H9 (cell line): Measurements from ENCODE around the gene ZSWIM4. TPM values are rescaled to one million over a fixed set of nuclear protein-coding genes. Genes with fewer than 3 reads are reported as not detected.

Source experiments
- DNase-seq: peaks from one replicate; pipeline ENCODE4 v3.0.0-alpha.2; 2017
- H2AFZ ChIP-seq: one replicate; pipeline ENCODE4 v1.6.1; 2013; ENCODE audit warnings: mild to moderate bottlenecking, low read length, control low read depth, moderate library complexity
- H2AK5ac ChIP-seq: 2 replicates; pipeline ENCODE4 v1.6.1; 2013; ENCODE audit warnings: low read length, control low read depth, mixed read lengths; ENCODE audit not compliant: insufficient read length
- H2BK120ac ChIP-seq: one replicate; pipeline ENCODE4 v1.6.1; 2013; ENCODE audit warnings: low read depth, mild to moderate bottlenecking, low read length, control low read depth, inconsistent platforms; ENCODE audit not compliant: poor library complexity, severe bottlenecking
- H2BK12ac ChIP-seq: 2 replicates; pipeline ENCODE4 v1.6.1; 2013; ENCODE audit warnings: low read length, control low read depth, mixed read lengths, low read depth; ENCODE audit not compliant: insufficient read length
- H2BK15ac ChIP-seq: 2 replicates; pipeline ENCODE4 v1.6.1; 2013; ENCODE audit warnings: low read depth, low read length, control low read depth
- H2BK20ac ChIP-seq: one replicate; pipeline ENCODE4 v1.6.1; 2013; ENCODE audit warnings: low read depth, mild to moderate bottlenecking, low read length, control low read depth, inconsistent platforms; ENCODE audit not compliant: poor library complexity, severe bottlenecking
- H2BK5ac ChIP-seq: 2 replicates; pipeline ENCODE4 v1.6.1; 2013; ENCODE audit warnings: low read length, control low read depth, mixed read lengths; ENCODE audit not compliant: insufficient read length
- H3K14ac ChIP-seq: 2 replicates; pipeline ENCODE4 v1.6.1; 2013; ENCODE audit warnings: low read length, control low read depth; ENCODE audit not compliant: insufficient read depth
- H3K18ac ChIP-seq: 2 replicates; pipeline ENCODE4 v1.6.1; 2013; ENCODE audit warnings: low read depth, mild to moderate bottlenecking, mixed read lengths, low read length, control low read depth; ENCODE audit not compliant: insufficient read length
- H3K23ac ChIP-seq: 2 replicates; pipeline ENCODE4 v1.6.1; 2013; ENCODE audit warnings: low read length, control low read depth, mixed read lengths, low read depth; ENCODE audit not compliant: insufficient read length
- H3K23me2 ChIP-seq: 2 replicates; pipeline ENCODE4 v1.6.1; 2013; ENCODE audit warnings: low read depth, mild to moderate bottlenecking, mixed read lengths, low read length, control low read depth; ENCODE audit not compliant: insufficient read length, poor library complexity, severe bottlenecking
- H3K27ac ChIP-seq: 2 replicates; pipeline ENCODE4 v1.5.1; 2013; ENCODE audit warnings: low read length, control low read depth, mixed read lengths, low read depth; ENCODE audit not compliant: insufficient read length
- H3K27me3 ChIP-seq: 2 replicates; pipeline ENCODE4 v1.6.1; 2013; ENCODE audit warnings: low read length, control low read depth, inconsistent platforms; ENCODE audit not compliant: insufficient read depth
- H3K4ac ChIP-seq: 2 replicates; pipeline ENCODE4 v1.6.1; 2013; ENCODE audit warnings: low read depth, mild to moderate bottlenecking, control low read depth, inconsistent platforms, low read length, moderate library complexity
- H3K4me1 ChIP-seq: 2 replicates; pipeline ENCODE4 v1.6.1; 2013; ENCODE audit warnings: low read length, control low read depth, inconsistent platforms; ENCODE audit not compliant: insufficient read depth
- H3K4me2 ChIP-seq: 2 replicates; pipeline ENCODE4 v1.6.1; 2013; ENCODE audit warnings: low read length, control low read depth, mixed read lengths; ENCODE audit not compliant: insufficient read length, insufficient read depth
- H3K56ac ChIP-seq: 2 replicates; pipeline ENCODE4 v1.6.1; 2013; ENCODE audit warnings: low read depth, mild to moderate bottlenecking, mixed read lengths, low read length, control low read depth; ENCODE audit not compliant: insufficient read length
- H3K79me1 ChIP-seq: 2 replicates; pipeline ENCODE4 v1.6.1; 2013; ENCODE audit warnings: low read depth, mild to moderate bottlenecking, moderate library complexity, low read length, control low read depth, inconsistent platforms; ENCODE audit not compliant: insufficient read depth, poor library complexity, severe bottlenecking
- H3K79me2 ChIP-seq: 2 replicates; pipeline ENCODE4 v1.6.1; 2013; ENCODE audit warnings: low read length, control low read depth, inconsistent platforms; ENCODE audit not compliant: insufficient read depth
- H3K9ac ChIP-seq: 2 replicates; pipeline ENCODE4 v1.6.1; 2013; ENCODE audit warnings: low read length, control low read depth, mixed read lengths; ENCODE audit not compliant: insufficient read length; ENCODE audit errors: extremely low read depth
- H3K9me3 ChIP-seq: one replicate; pipeline ENCODE4 v1.6.1; 2013; ENCODE audit warnings: low read depth, low read length, inconsistent platforms; ENCODE audit not compliant: control insufficient read depth
- H3T11ph ChIP-seq: one replicate; pipeline ENCODE4 v1.6.1; 2013; ENCODE audit warnings: mild to moderate bottlenecking, low read length, control low read depth, inconsistent platforms
- H4K20me1 ChIP-seq: one replicate; pipeline ENCODE4 v1.6.1; 2013; ENCODE audit not compliant: control insufficient read depth, insufficient read length, insufficient read depth
- H4K5ac ChIP-seq: 2 replicates; pipeline ENCODE4 v1.6.1; 2013; ENCODE audit warnings: low read depth, mild to moderate bottlenecking, mixed read lengths, low read length, control low read depth; ENCODE audit not compliant: insufficient read length
- H4K8ac ChIP-seq: replicated peaks from 2 replicates; pipeline ENCODE4 v1.6.1; 2013; ENCODE audit warnings: low read length, control low read depth, mixed read lengths, low read depth; ENCODE audit not compliant: insufficient read length
- H4K91ac ChIP-seq: 2 replicates; pipeline ENCODE4 v1.6.1; 2013; ENCODE audit warnings: low read depth, mild to moderate bottlenecking, moderate library complexity, mixed read lengths, low read length, control low read depth; ENCODE audit not compliant: insufficient read length
- H3K27ac Mint-ChIP-seq, 3 experiments: 2 replicates in 2 of 3; 3 replicates in 1 of 3; pipeline ENCODE4 v1.8.0; 2020 to 2021; ENCODE audit warnings: mixed read lengths in 3 of 3, mild to moderate bottlenecking in 1 of 3, moderate library complexity in 1 of 3
- H3K27me3 Mint-ChIP-seq: 2 replicates; pipeline ENCODE4 v1.8.0; 2021; ENCODE audit warnings: low read depth, mild to moderate bottlenecking, moderate library complexity, mixed read lengths
- H3K36me3 Mint-ChIP-seq, 3 experiments: 2 replicates in 2 of 3; 3 replicates in 1 of 3; pipeline ENCODE4 v1.8.0; 2020 to 2021; ENCODE audit warnings: low read depth in 3 of 3, mixed read lengths in 3 of 3; ENCODE audit not compliant: insufficient read depth in 1 of 3
- H3K4me1 Mint-ChIP-seq, 2 experiments: 2 replicates each; pipeline ENCODE4 v1.8.0; 2020; ENCODE audit warnings: mixed read lengths in 2 of 2
- H3K4me3 Mint-ChIP-seq, 2 experiments: 2 replicates in 1 of 2; 3 replicates in 1 of 2; pipeline ENCODE4 v1.8.0; 2020 to 2021; ENCODE audit warnings: mild to moderate bottlenecking in 2 of 2, mixed read lengths in 2 of 2, moderate library complexity in 1 of 2
- H3K9me3 Mint-ChIP-seq, 2 experiments: 2 replicates in 1 of 2; 3 replicates in 1 of 2; pipeline ENCODE4 v1.8.0; 2020; ENCODE audit warnings: mild to moderate bottlenecking in 2 of 2, mixed read lengths in 2 of 2, moderate library complexity in 1 of 2
- WGBS: extraction: QIAGEN DNeasy Blood & Tissue Kit; methylation state at CpG from one replicate; pipeline ENCODE4 v1.1.7; 2013; ENCODE audit warnings: missing lambda C conversion rate, low lambda C conversion rate, mixed read lengths; ENCODE audit not compliant: insufficient read length; ENCODE audit errors: extremely low coverage; 5-methylcytosine and 5-hydroxymethylcytosine counted together
- total RNA-seq: library from RNA; stranded (reverse); gene quantifications from 2 replicates; pipeline ENCODE4 v1.2.1, GENCODE V29; 2021
- TF ChIP-seq, protein P1 (sequence below): fragments of 200-600 bp; sonication (generic); conservative IDR thresholded peaks from 3 replicates; pipeline ENCODE4 v1.8.0; 2021; ENCODE audit warnings: antibody characterized with exemption, mild to moderate bottlenecking

ZSWIM4 gene
- total RNA-seq, 1 experiment from 2014 or later, result 50.7 TPM

GRCh38 chr19:13848340-13848677, 53.1 kb downstream of the ZSWIM4 start:
- peak overlapping the region; percentile 99; the same call in 1 of the 2 replicates for H3K14ac ChIP-seq
- TF ChIP-seq, protein P1, sequence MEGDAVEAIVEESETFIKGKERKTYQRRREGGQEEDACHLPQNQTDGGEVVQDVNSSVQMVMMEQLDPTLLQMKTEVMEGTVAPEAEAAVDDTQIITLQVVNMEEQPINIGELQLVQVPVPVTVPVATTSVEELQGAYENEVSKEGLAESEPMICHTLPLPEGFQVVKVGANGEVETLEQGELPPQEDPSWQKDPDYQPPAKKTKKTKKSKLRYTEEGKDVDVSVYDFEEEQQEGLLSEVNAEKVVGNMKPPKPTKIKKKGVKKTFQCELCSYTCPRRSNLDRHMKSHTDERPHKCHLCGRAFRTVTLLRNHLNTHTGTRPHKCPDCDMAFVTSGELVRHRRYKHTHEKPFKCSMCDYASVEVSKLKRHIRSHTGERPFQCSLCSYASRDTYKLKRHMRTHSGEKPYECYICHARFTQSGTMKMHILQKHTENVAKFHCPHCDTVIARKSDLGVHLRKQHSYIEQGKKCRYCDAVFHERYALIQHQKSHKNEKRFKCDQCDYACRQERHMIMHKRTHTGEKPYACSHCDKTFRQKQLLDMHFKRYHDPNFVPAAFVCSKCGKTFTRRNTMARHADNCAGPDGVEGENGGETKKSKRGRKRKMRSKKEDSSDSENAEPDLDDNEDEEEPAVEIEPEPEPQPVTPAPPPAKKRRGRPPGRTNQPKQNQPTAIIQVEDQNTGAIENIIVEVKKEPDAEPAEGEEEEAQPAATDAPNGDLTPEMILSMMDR, result no peak
- H3K4me2 ChIP-seq, result no peak overlapping the region

More at GRCh38 chr19:13848340-13848677, 53.1 kb downstream of the ZSWIM4 start:
- H3K79me2 ChIP-seq, result no peaks in the 10 kb centered on the region
- peaks cover 7% of the 10 kb centered on the region; the same call in 1 of the 2 replicates for H3K4me1 ChIP-seq
- H4K8ac ChIP-seq, result no peak overlapping the region
- no peaks in the 10 kb centered on the region; a peak in 1 of 5 replicates for H3K9me3 Mint-ChIP-seq
- H3K36me3 Mint-ChIP-seq, result no peaks in the 10 kb centered on the region; a peak in 2 of 7 replicates
- H2BK12ac ChIP-seq, result no peak overlapping the region
- no peak overlapping the region for H2BK20ac ChIP-seq
- H2AFZ ChIP-seq, result no peak overlapping the region
- no peaks in the 10 kb centered on the region for H3K9me3 ChIP-seq
- H3K9ac ChIP-seq, result no peak overlapping the region
- H3K27ac Mint-ChIP-seq, result no peak overlapping the region
- no peak overlapping the region for H3T11ph ChIP-seq
- WGBS, result no CpG with 5 or more reads among the region's 4 CpGs
- H3K23ac ChIP-seq, result no peak overlapping the region
- no peaks in the 10 kb centered on the region for H3K27me3 Mint-ChIP-seq
- peaks cover 8% of the 10 kb centered on the region for H3K23me2 ChIP-seq
- peak overlapping the region; percentile 100 for H3K18ac ChIP-seq
- H4K91ac ChIP-seq, result no peak overlapping the region
- H2BK120ac ChIP-seq, result peak overlapping the region; percentile 52
- no peak overlapping the region for H3K56ac ChIP-seq
- H3K4me3 Mint-ChIP-seq, result peak overlapping the region in 1 of 2 experiments; percentile 45; a peak in 2 of 5 replicates
- no peak overlapping the region for H2BK5ac ChIP-seq
- H3K79me1 ChIP-seq, result no peaks in the 10 kb centered on the region
- no peaks in the 10 kb centered on the region for H4K20me1 ChIP-seq
- no peak overlapping the region for H4K5ac ChIP-seq
- no peak for DNase-seq
- H3K4ac ChIP-seq, result peak overlapping the region; percentile 31; the same call in 1 of the 2 replicates
- no peak overlapping the region for H2BK15ac ChIP-seq
- H3K4me1 Mint-ChIP-seq, result peaks cover 35 to 46% of the 10 kb centered on the region in 2 experiments
- no peaks in the 10 kb centered on the region for H3K27me3 ChIP-seq
- no peak overlapping the region for H2AK5ac ChIP-seq
- H3K27ac ChIP-seq, result no peak overlapping the region
